ENCODE results near the gene ATP6V1F.

DNA sequence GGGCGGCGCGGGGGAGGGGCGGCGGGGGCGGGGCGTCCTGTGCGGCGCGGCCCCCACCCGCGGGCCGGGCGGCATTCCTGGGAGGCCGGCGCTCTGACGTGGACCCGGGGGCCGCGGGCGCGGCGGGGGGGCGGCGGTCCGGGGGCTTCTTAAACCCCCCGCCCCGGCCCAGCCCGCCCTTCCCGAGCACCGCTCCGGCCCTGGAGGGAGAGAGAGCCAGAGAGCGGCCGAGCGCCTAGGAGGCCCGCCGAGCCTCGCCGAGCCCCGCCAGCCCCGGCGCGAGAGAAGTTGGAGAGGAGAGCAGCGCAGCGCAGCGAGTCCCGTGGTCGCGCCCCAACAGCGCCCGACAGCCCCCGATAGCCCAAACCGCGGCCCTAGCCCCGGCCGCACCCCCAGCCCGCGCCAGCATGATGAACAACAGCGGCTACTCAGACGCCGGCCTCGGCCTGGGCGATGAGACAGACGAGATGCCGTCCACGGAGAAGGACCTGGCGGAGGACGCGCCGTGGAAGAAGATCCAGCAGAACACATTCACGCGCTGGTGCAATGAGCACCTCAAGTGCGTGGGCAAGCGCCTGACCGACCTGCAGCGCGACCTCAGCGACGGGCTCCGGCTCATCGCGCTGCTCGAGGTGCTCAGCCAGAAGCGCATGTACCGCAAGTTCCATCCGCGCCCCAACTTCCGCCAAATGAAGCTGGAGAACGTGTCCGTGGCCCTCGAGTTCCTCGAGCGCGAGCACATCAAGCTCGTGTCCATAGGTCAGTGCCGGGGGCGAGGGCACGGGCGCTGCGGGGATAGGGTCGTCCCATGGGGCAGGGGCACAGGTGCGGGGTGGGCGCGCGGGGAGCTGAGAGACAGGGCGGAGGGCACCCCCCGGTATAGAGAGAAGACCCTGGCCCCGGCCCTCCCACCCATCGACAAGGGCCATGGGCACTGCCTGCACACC is 32.2 kb upstream of the ATP6V1F start, which contains the start of gene FLNC:
- TF ChIP-seq, protein P1, sequence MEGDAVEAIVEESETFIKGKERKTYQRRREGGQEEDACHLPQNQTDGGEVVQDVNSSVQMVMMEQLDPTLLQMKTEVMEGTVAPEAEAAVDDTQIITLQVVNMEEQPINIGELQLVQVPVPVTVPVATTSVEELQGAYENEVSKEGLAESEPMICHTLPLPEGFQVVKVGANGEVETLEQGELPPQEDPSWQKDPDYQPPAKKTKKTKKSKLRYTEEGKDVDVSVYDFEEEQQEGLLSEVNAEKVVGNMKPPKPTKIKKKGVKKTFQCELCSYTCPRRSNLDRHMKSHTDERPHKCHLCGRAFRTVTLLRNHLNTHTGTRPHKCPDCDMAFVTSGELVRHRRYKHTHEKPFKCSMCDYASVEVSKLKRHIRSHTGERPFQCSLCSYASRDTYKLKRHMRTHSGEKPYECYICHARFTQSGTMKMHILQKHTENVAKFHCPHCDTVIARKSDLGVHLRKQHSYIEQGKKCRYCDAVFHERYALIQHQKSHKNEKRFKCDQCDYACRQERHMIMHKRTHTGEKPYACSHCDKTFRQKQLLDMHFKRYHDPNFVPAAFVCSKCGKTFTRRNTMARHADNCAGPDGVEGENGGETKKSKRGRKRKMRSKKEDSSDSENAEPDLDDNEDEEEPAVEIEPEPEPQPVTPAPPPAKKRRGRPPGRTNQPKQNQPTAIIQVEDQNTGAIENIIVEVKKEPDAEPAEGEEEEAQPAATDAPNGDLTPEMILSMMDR (IDR thresholded peaks at IDR 0.05; ENCODE audit: insufficient read depth, low read length, poor library complexity, severe bottlenecking) = no peak
- TF ChIP-seq EZH2phosphoT487 (conservative IDR thresholded peaks at IDR 0.05; ENCODE audit: low read length) = no peak

Data from SU-DHL-6 (cell line).